ENCODE results near the gene BBOF1.

DNA sequence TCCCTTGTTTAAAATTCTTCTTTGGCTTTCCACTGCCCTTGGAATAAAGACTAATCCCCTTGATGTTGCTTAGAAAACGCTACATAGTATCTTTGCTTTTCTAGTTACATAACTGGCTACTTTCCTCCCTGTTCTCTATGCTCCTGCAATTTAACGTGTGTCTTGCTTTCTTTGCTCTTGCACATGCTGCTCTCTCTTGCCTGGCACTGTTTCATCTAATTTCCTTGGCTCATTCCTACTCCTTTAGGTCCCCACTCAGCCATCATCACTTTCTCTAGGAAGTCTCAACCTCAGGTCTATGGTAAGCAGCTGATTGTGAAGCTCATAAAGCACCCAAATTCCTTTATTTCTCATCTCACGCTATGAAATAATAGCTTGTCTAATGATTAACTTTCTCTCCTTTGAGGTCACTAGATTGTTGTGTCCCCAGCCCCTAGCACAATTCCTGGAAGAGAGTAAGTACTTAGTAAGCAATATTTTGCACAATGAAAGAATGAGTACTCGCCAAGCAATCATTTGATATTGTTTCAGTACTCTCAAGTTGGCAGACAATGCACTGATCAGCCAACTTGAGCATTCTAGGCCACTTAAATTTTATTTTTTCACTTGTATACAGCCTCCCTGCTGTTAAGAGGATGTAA lies 61.8 kb downstream of the BBOF1 start:
- TF ChIP-seq, protein P1, sequence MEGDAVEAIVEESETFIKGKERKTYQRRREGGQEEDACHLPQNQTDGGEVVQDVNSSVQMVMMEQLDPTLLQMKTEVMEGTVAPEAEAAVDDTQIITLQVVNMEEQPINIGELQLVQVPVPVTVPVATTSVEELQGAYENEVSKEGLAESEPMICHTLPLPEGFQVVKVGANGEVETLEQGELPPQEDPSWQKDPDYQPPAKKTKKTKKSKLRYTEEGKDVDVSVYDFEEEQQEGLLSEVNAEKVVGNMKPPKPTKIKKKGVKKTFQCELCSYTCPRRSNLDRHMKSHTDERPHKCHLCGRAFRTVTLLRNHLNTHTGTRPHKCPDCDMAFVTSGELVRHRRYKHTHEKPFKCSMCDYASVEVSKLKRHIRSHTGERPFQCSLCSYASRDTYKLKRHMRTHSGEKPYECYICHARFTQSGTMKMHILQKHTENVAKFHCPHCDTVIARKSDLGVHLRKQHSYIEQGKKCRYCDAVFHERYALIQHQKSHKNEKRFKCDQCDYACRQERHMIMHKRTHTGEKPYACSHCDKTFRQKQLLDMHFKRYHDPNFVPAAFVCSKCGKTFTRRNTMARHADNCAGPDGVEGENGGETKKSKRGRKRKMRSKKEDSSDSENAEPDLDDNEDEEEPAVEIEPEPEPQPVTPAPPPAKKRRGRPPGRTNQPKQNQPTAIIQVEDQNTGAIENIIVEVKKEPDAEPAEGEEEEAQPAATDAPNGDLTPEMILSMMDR (IDR thresholded peaks at IDR 0.05), result no peak
- no peak for TF ChIP-seq POLR2AphosphoS5 (IDR thresholded peaks at IDR 0.05)
